Caco-2 (cell line): Measurements from ENCODE around the gene ELAVL3. TPM values are rescaled to one million over a fixed set of nuclear protein-coding genes. Genes with fewer than 3 reads are reported as not detected.
"Not testable (repeated sequence)": the region's sequence is repeated elsewhere in the genome, so short reads cannot be mapped to it uniquely, and the experiment has no call there.

Experiments used
- BruUV-seq: library from RNA; stranded (reverse); fragments of 400-500 nt; replicated peaks from 2 replicates; lab custom pipeline; 2021; lab: Mats Ljungman, UMichigan
- CTCF ChIA-PET: fragments of 300-600 bp; sonication (Branson Sonifier 250); formaldehyde crosslinking; loops from one replicate; lab custom pipeline; 2022; ENCODE audit warnings: antibody characterized with exemption; lab: Charles Lee
- POLR2A ChIA-PET: fragments of 300-600 bp; sonication (Branson Sonifier 250); formaldehyde crosslinking; loops from one replicate; lab custom pipeline; 2022; ENCODE audit warnings: antibody characterized with exemption; lab: Charles Lee
- DNase-seq, 2 experiments: peaks; one replicate each; pipeline versions ENCODE4 v3.0.0 to v3.0.0-alpha.2; 2020 to 2022
- H3K27me3 ChIP-seq: replicated peaks from 2 replicates; pipeline ENCODE4 v1.6.0; 2011; ENCODE audit warnings: low read length; ENCODE audit not compliant: control insufficient read depth, insufficient read depth
- H3K36me3 ChIP-seq: 2 replicates; pipeline ENCODE4 v1.5.1; 2011; ENCODE audit warnings: low read length; ENCODE audit not compliant: control insufficient read depth, insufficient read depth
- H3K4me1 ChIP-seq: fragments of 250-450 bp; sonication (Bioruptor Pico); 2 replicates; pipeline ENCODE4 v1.5.1; 2020; ENCODE audit warnings: mild to moderate bottlenecking
- H3K4me3 ChIP-seq: 2 replicates; pipeline ENCODE4 v1.5.1; 2011; ENCODE audit warnings: low read depth, mild to moderate bottlenecking, control low read depth, low read length
- H3K9me3 ChIP-seq: fragments of 250-450 bp; sonication (Bioruptor Pico); 2 replicates; pipeline ENCODE4 v1.5.1; 2020; ENCODE audit warnings: mild to moderate bottlenecking, moderate library complexity
- H3K27ac Mint-ChIP-seq: one replicate; pipeline ENCODE4 v1.8.0; 2022; ENCODE audit warnings: mixed read lengths; ENCODE audit not compliant: unreplicated experiment
- H3K27me3 Mint-ChIP-seq: one replicate; pipeline ENCODE4 v1.8.0; 2022; ENCODE audit warnings: mixed read lengths; ENCODE audit not compliant: insufficient read depth, unreplicated experiment
- H3K36me3 Mint-ChIP-seq: one replicate; pipeline ENCODE4 v1.8.0; 2022; ENCODE audit warnings: mild to moderate bottlenecking, mixed read lengths; ENCODE audit not compliant: insufficient read depth, unreplicated experiment
- H3K4me1 Mint-ChIP-seq: one replicate; pipeline ENCODE4 v1.8.0; 2022; ENCODE audit warnings: low read depth, mixed read lengths; ENCODE audit not compliant: unreplicated experiment
- H3K4me3 Mint-ChIP-seq: one replicate; pipeline ENCODE4 v1.8.0; 2022; ENCODE audit warnings: mild to moderate bottlenecking, moderate library complexity, mixed read lengths; ENCODE audit not compliant: unreplicated experiment
- H3K9me3 Mint-ChIP-seq: one replicate; pipeline ENCODE4 v1.8.0; 2022; ENCODE audit warnings: mixed read lengths; ENCODE audit not compliant: unreplicated experiment
- CTCF ChIP-seq, 2 experiments: fragments of 200-600 bp in 1 of 2; IDR thresholded peaks; 1 replicate in 1 of 2; 2 replicates in 1 of 2; pipeline versions ENCODE4 v1.5.1 to v1.8.0; 2011 to 2022; ENCODE audit warnings: antibody characterized with exemption in 1 of 2, control low read depth in 1 of 2, inconsistent platforms in 1 of 2, low read depth in 1 of 2, low read length in 1 of 2, mild to moderate bottlenecking in 1 of 2, moderate library complexity in 1 of 2; ENCODE audit not compliant: insufficient read depth in 1 of 2, severe bottlenecking in 1 of 2, unreplicated experiment in 1 of 2
- intact Hi-C: fragments of 100-400 bp; cut with micrococcal nuclease; formaldehyde crosslinking; loops from one replicate; pipeline ENCODE4 v1.10.0; 2022; ENCODE audit not compliant: unreplicated experiment
- total RNA-seq: library from RNA; stranded (reverse); gene quantifications from 2 replicates; pipeline ENCODE4 v1.2.3, GENCODE V29; 2022

ELAVL3 gene
- total RNA-seq, 1 experiment from 2014 or later: not detected

- H3K9me3 Mint-ChIP-seq: no peaks in the 10 kb centered on the region
- no peaks in the 10 kb centered on the region for H3K4me1 Mint-ChIP-seq
- no peak overlapping the region for H3K4me3 Mint-ChIP-seq
- Histone ChIP-seq H3K4me1 (no peaks in the 10 kb centered on the region), H3K9me3 (no peaks in the 10 kb centered on the region), H3K36me3 (peaks cover 1% of the 10 kb centered on the region; the same call in 1 of the 2 replicates), H3K27me3 (no peaks in the 10 kb centered on the region), H3K4me3 (no peak overlapping the region)
- CTCF ChIA-PET: no interaction called here
- no peak for DNase-seq
- intact Hi-C loops: no loop called here
- H3K27me3 Mint-ChIP-seq: no peaks in the 10 kb centered on the region
- BruUV-seq: no TSS peak
- no peak overlapping the region for H3K27ac Mint-ChIP-seq
- POLR2A ChIA-PET: no interaction called here
- no peak for TF ChIP-seq CTCF (IDR thresholded peaks at IDR 0.05; ENCODE audit: insufficient read depth in 1 of 2, low read depth in 1 of 2, low read length in 1 of 2, severe bottlenecking in 1 of 2, unreplicated experiment in 1 of 2)
- H3K36me3 Mint-ChIP-seq: peaks cover 12% of the 10 kb centered on the region
Observed at GRCh38 chr19:11410682-11411081, 70.2 kb downstream of the ELAVL3 start.

- Mint-ChIP-seq H3K9me3 (no peaks in the 10 kb centered on the region), H3K27me3 (no peaks in the 10 kb centered on the region), H3K36me3 (peaks cover 12% of the 10 kb centered on the region), H3K27ac (no peak overlapping the region), H3K4me3 (no peak overlapping the region), H3K4me1 (no peaks in the 10 kb centered on the region)
- Histone ChIP-seq H3K9me3 (no peaks in the 10 kb centered on the region), H3K27me3 (no peaks in the 10 kb centered on the region), H3K36me3 (no peaks in the 10 kb centered on the region), H3K4me1 (no peaks in the 10 kb centered on the region), H3K4me3 (no peak overlapping the region)
- no peak for DNase-seq
- no peak for TF ChIP-seq CTCF (IDR thresholded peaks at IDR 0.05; ENCODE audit: insufficient read depth in 1 of 2, low read depth in 1 of 2, low read length in 1 of 2, severe bottlenecking in 1 of 2, unreplicated experiment in 1 of 2)
- no TSS peak for BruUV-seq
- intact Hi-C loops: no loop called here
- POLR2A ChIA-PET: no interaction called here
- CTCF ChIA-PET: no interaction called here
Observed at GRCh38 chr19:11408591-11408990, 72.3 kb downstream of the ELAVL3 start.

- H3K9me3 ChIP-seq, H3K4me1 ChIP-seq, H3K27me3 ChIP-seq, intact Hi-C loops, H3K4me1 Mint-ChIP-seq, H3K36me3 ChIP-seq, H3K4me3 ChIP-seq, BruUV-seq, H3K9me3 Mint-ChIP-seq, DNase-seq, H3K4me3 Mint-ChIP-seq, H3K27ac Mint-ChIP-seq, H3K27me3 Mint-ChIP-seq, POLR2A ChIA-PET: not testable (repeated sequence)
- CTCF ChIA-PET: interaction anchor here (0.6 to 1.4 kb wide), 3 partner anchors 20 to 32 kb away, joined by 3 to 6 read pairs (median 3); no protein-coding TSS in a partner anchor
- peaks cover 12% of the 10 kb centered on the region for H3K36me3 Mint-ChIP-seq
Observed at GRCh38 chr19:11406703-11407236, 74.1 kb downstream of the ELAVL3 start.
